Body of pancreas (tissue), 4 donors: ENCODE data around the gene OSBPL1A. TPM values are rescaled to one million over a fixed set of nuclear protein-coding genes. Genes with fewer than 3 reads are reported as not detected.

Experiments used
- ATAC-seq: fragments of 150-250 bp; one replicate; pipeline ENCODE4 v1.9.1; 2016
- DNase-seq, 4 donors: peaks; one replicate each; pipeline ENCODE4 v3.0.0-alpha.2; 2019
- H3K27ac ChIP-seq, 4 donors: fragments of 200-600 bp; sonication (generic); 1 replicate in 3 of 4; 2 replicates in 1 of 4; pipeline versions ENCODE4 v1.5.1 to v1.6.1; 2016 to 2019; ENCODE audit warnings: mild to moderate bottlenecking in 1 of 4, mixed read lengths in 1 of 4, moderate library complexity in 1 of 4
- H3K27me3 ChIP-seq, 2 donors: fragments of 200-600 bp; sonication (generic); one replicate each; pipeline ENCODE4 v1.6.0; 2016; ENCODE audit warnings: mild to moderate bottlenecking in 1 of 2
- H3K36me3 ChIP-seq, 2 donors: fragments of 200-600 bp; sonication (generic); replicated peaks in 1 of 2; 2 replicates each; pipeline ENCODE4 v1.5.1; 2016; ENCODE audit warnings: low read depth in 2 of 2; ENCODE audit not compliant: insufficient read depth in 1 of 2
- H3K4me1 ChIP-seq: fragments of 200-600 bp; sonication (generic); one replicate; pipeline ENCODE4 v1.6.0; 2016
- H3K4me3 ChIP-seq, 2 donors: fragments of 200-600 bp; sonication (generic); 1 replicate in 1 of 2; 2 replicates in 1 of 2; pipeline ENCODE4 v1.5.1; 2016 to 2019
- H3K9me3 ChIP-seq, 3 donors: fragments of 200-600 bp; sonication (generic); 1 replicate in 2 of 3; 2 replicates in 1 of 3; pipeline ENCODE4 v1.5.1; 2016
- CTCF ChIP-seq, 7 experiments: fragments of 450-650 bp in 4 of 7; fragments of 200-600 bp in 3 of 7; sonication (generic) in 3 of 7; IDR thresholded peaks; one replicate each; pipeline ENCODE4 v1.5.1; 2016 to 2019; ENCODE audit warnings: antibody characterized with exemption in 7 of 7
- POLR2A ChIP-seq, 3 donors: fragments of 450-650 bp; IDR thresholded peaks; one replicate each; pipeline ENCODE4 v1.6.1; 2016; ENCODE audit warnings: antibody characterized with exemption in 3 of 3, mild to moderate bottlenecking in 2 of 3
- WGBS, 2 donors: methylation state at CpG; one replicate each; pipeline ENCODE4 v1.1.5; 2017; 5-methylcytosine and 5-hydroxymethylcytosine counted together
- intact Hi-C: fragments of 100-400 bp; cut with DNase I; formaldehyde crosslinking; loops from one replicate; pipeline ENCODE4 v1.15.1; 2023
- total RNA-seq, 2 donors: library from RNA; depleted of rRNA; stranded (reverse); fragments of >200 nt; gene quantifications; one replicate each; pipeline ENCODE4 v1.1.0, GENCODE V29; 2016

The OSBPL1A gene
- total RNA-seq, 2 donors from 2014 or later = 20.5 to 78.4 TPM

DNA sequence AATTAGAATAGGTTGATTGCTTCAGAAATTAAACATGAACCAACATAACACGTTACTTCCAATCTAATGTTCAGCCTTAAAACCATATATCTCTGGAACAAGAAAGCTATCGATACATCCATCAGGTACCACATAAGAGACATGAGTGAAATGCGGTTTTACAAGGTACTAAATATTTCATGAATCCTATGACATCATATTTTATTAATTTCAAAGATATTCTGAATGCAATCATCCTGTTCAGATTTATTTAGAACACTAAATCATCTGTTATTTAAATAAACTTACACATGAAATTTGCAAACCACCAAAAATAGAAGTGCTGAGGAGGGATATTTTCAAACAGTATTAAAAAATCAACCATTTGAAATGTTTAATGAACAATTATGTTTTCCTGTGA is 119.0 kb downstream of the OSBPL1A start:
- intact Hi-C loops = loop anchor here (10.0 kb wide), 1 partner anchor 94 kb away; no protein-coding TSS in a partner anchor
- TF ChIP-seq POLR2A (IDR thresholded peaks at IDR 0.05) = no peak
- no peaks in the 10 kb centered on the region for H3K27me3 ChIP-seq
- no peak overlapping the region for H3K4me3 ChIP-seq
- WGBS, 2 donors = 88 to 93% methylated on average over 3 of the region's 3 CpGs
- H3K4me1 ChIP-seq = peaks cover 2% of the 10 kb centered on the region
- H3K36me3 ChIP-seq = no peaks in the 10 kb centered on the region
- no peak overlapping the region for H3K27ac ChIP-seq
- H3K9me3 ChIP-seq = no peaks in the 10 kb centered on the region
- ATAC-seq = no peak
- DNase-seq = no peak

DNA sequence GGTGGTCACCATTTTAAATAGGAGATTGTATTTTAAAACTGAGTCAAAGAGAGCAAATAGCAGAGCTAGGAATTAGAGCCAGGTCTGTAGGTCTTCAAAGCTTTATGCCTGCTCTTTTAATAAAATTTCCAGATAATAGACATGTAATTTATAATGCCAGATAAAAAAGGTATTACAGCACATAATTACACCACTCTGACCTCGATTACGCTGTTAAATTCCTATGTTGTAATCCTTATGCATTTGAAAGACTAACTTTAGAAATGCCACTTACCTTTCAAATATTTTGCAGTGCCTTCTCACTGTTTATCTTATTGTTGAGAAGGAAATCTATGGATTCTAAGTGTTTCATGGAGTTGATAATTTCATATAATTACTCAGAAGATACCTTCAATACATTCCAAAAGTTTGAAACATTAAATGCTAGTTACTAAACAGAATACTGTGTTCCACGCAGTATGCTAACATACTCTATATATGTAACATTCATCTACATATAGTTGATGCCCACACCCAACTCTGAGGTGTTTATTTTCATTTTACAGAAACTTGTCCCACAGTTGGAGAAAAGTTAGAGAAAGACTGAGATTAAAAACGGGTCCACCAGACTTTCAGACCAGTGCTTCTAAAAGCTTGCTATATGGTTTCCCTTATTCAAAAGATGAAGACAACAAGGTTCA is 120.0 kb downstream of the OSBPL1A start:
- no peaks in the 10 kb centered on the region for H3K36me3 ChIP-seq
- no peaks in the 10 kb centered on the region for H3K9me3 ChIP-seq
- TF ChIP-seq POLR2A (IDR thresholded peaks at IDR 0.05) (no peak), CTCF (IDR thresholded peaks at IDR 0.05) (no peak)
- WGBS, 2 donors = 69 to 76% methylated on average over 4 of the region's 4 CpGs
- no peak overlapping the region for H3K4me3 ChIP-seq
- no peak overlapping the region for H3K27ac ChIP-seq
- DNase-seq = no peak
- no peak for ATAC-seq
- intact Hi-C loops = loop anchor here (10.0 kb wide), 1 partner anchor 93 kb away; no protein-coding TSS in a partner anchor
- H3K4me1 ChIP-seq = peaks cover 4% of the 10 kb centered on the region
- H3K27me3 ChIP-seq = no peaks in the 10 kb centered on the region

- no peaks in the 10 kb centered on the region for H3K9me3 ChIP-seq
- no peak for ATAC-seq
- TF ChIP-seq CTCF (IDR thresholded peaks at IDR 0.05) (no peak), POLR2A (IDR thresholded peaks at IDR 0.05) (no peak)
- DNase-seq = no peak
- H3K4me1 ChIP-seq = peaks cover 4% of the 10 kb centered on the region
- no peaks in the 10 kb centered on the region for H3K36me3 ChIP-seq
- H3K4me3 ChIP-seq = no peak overlapping the region
- intact Hi-C loops = loop anchor here (10.0 kb wide), 1 partner anchor 92 kb away; no protein-coding TSS in a partner anchor
- no peaks in the 10 kb centered on the region for H3K27me3 ChIP-seq
- no peak overlapping the region for H3K27ac ChIP-seq
Measured at GRCh38 chr18:24276994-24277393, 120.6 kb downstream of the OSBPL1A start.

DNA sequence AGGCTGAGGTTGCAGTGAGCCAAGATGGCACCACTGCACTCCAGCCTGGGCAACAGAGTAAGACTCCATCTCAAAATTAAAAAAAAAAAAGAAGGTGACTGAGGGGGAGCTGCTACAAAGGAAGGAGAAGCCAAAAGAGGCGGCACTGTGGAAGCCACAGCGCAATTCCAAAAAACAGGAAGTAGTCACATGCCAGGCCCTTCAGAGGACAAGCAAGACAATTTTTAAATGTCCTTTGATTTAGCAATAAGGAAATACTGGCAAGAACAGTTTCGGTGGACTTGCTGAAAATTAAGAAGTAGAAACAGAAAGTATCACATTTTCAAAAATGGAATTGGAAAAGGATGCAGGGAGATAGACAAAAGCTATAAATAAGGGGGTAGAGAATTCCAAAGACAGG is 122.8 kb downstream of the OSBPL1A start:
- Histone ChIP-seq H3K27ac (peak overlapping the region in 1 of 4 donors; percentile 4), H3K4me1 (peaks cover 11% of the 10 kb centered on the region), H3K4me3 (no peak overlapping the region), H3K36me3 (no peaks in the 10 kb centered on the region), H3K9me3 (no peaks in the 10 kb centered on the region), H3K27me3 (no peaks in the 10 kb centered on the region)
- WGBS, 2 donors = 55 to 69% methylated on average over 3 of the region's 3 CpGs
- ATAC-seq = no peak
- DNase-seq = peak in 2 of 4 donors; percentile 17 to 57
- TF ChIP-seq POLR2A (IDR thresholded peaks at IDR 0.05) (no peak), CTCF (IDR thresholded peaks at IDR 0.05) (no peak)
- intact Hi-C loops = loop anchor here (10.0 kb wide), 1 partner anchor 90 kb away; no protein-coding TSS in a partner anchor

DNA sequence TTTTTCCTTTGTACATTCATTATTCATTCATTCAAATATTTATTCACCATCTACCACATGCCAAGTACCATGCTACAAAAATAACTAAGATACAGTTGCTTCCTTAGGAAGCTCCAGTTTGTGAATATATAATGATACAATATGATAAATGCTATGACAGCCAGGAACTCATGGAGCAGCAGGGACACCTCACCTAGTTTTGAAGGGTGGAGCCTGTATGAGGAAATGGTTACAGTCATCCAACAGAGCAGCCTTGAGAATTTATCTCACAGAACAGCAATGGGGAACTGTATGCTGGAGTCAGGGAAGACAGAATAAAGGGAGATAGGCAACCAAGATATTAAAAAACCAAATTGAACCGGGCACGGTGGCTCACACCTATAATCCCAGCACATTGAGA is 124.0 kb downstream of the OSBPL1A start:
- H3K4me3 ChIP-seq = no peak overlapping the region
- DNase-seq (peak in 1 of 4 donors; percentile 3), ATAC-seq (no peak)
- no peaks in the 10 kb centered on the region for H3K27me3 ChIP-seq
- peaks cover 11% of the 10 kb centered on the region for H3K4me1 ChIP-seq
- no peaks in the 10 kb centered on the region for H3K9me3 ChIP-seq
- intact Hi-C loops = loop anchor here (10.0 kb wide), 1 partner anchor 89 kb away; no protein-coding TSS in a partner anchor
- no peaks in the 10 kb centered on the region for H3K36me3 ChIP-seq
- 74 to 77% methylated on average over 2 of the region's 2 CpGs for WGBS, 2 donors
- no peak overlapping the region for H3K27ac ChIP-seq
- TF ChIP-seq POLR2A (IDR thresholded peaks at IDR 0.05) (no peak), CTCF (IDR thresholded peaks at IDR 0.05) (no peak)
